ENCODE results near the gene GLI2.

GLI2 gene

GRCh38 chr2:120760446-120761135, 24.9 kb downstream of the GLI2 start:
- CTCF ChIA-PET = interaction anchor here (1.1 kb wide), 1 partner anchor 25 kb away, joined by 3 read pairs; the partner anchor contains the start of gene GLI2
- POLR2A ChIA-PET = no interaction called here
- no peak for DNase-seq (ENCODE audit: extremely low spot score)
- no peak for TF ChIP-seq SUZ12 (IDR thresholded peaks at IDR 0.05)
- TF ChIP-seq FOXK2 (IDR thresholded peaks at IDR 0.05) = no peak
- TF ChIP-seq BHLHE40 (IDR thresholded peaks at IDR 0.05; ENCODE audit: borderline replicate concordance) = no peak
- TF ChIP-seq HDGF (IDR thresholded peaks at IDR 0.05; ENCODE audit: borderline replicate concordance) = no peak
- no peak for TF ChIP-seq SP1 (IDR thresholded peaks at IDR 0.05)
- no peak for TF ChIP-seq ELF4 (IDR thresholded peaks at IDR 0.05)
- no peak for TF ChIP-seq FOXA1 (IDR thresholded peaks at IDR 0.05)
- no peak for TF ChIP-seq TARDBP (IDR thresholded peaks at IDR 0.05)
- TF ChIP-seq NFRKB (IDR thresholded peaks at IDR 0.05) = no peak
- no peak for TF ChIP-seq PKNOX1 (IDR thresholded peaks at IDR 0.05)
- TF ChIP-seq CTBP1 (IDR thresholded peaks at IDR 0.05; ENCODE audit: borderline replicate concordance) = no peak
- TF ChIP-seq ARNT (IDR thresholded peaks at IDR 0.05) = no peak
- no peak for TF ChIP-seq ZNF384 (IDR thresholded peaks at IDR 0.05)
- TF ChIP-seq FOXM1 (IDR thresholded peaks at IDR 0.05; ENCODE audit: borderline replicate concordance) = no peak
- no peak for TF ChIP-seq LEF1 (IDR thresholded peaks at IDR 0.05; ENCODE audit: borderline replicate concordance)
- no peak for TF ChIP-seq L3MBTL2 (conservative IDR thresholded peaks at IDR 0.05)

- POLR2A ChIA-PET = interaction anchor here (1.3 kb wide), 1 partner anchor 24 kb away, joined by 3 read pairs; no protein-coding TSS in a partner anchor
- TF ChIP-seq FOXA1 (IDR thresholded peaks at IDR 0.05) = no peak
- no peak for TF ChIP-seq BHLHE40 (IDR thresholded peaks at IDR 0.05; ENCODE audit: borderline replicate concordance)
- TF ChIP-seq CTBP1 (IDR thresholded peaks at IDR 0.05; ENCODE audit: borderline replicate concordance) = no peak
- TF ChIP-seq SP1 (IDR thresholded peaks at IDR 0.05) = no peak
- no peak for TF ChIP-seq ELF4 (IDR thresholded peaks at IDR 0.05)
- no peak for TF ChIP-seq FOXM1 (IDR thresholded peaks at IDR 0.05; ENCODE audit: borderline replicate concordance)
- TF ChIP-seq L3MBTL2 (conservative IDR thresholded peaks at IDR 0.05) = no peak
- no peak for TF ChIP-seq LEF1 (IDR thresholded peaks at IDR 0.05; ENCODE audit: borderline replicate concordance)
- TF ChIP-seq TARDBP (IDR thresholded peaks at IDR 0.05) = no peak
- TF ChIP-seq HDGF (IDR thresholded peaks at IDR 0.05; ENCODE audit: borderline replicate concordance) = no peak
- TF ChIP-seq ZNF384 (IDR thresholded peaks at IDR 0.05) = no peak
- TF ChIP-seq PKNOX1 (IDR thresholded peaks at IDR 0.05) = no peak
- no peak for TF ChIP-seq NFRKB (IDR thresholded peaks at IDR 0.05)
- TF ChIP-seq ARNT (IDR thresholded peaks at IDR 0.05) = no peak
- no peak for TF ChIP-seq SUZ12 (IDR thresholded peaks at IDR 0.05)
- no peak for DNase-seq (ENCODE audit: extremely low spot score)
- CTCF ChIA-PET = interaction anchor here (1.1 kb wide), 1 partner anchor 25 kb away, joined by 3 read pairs; the partner anchor contains the start of gene GLI2
Observed at GRCh38 chr2:120761164-120761861, 25.6 kb downstream of the GLI2 start.

GRCh38 chr2:120761911-120762310, 26.2 kb downstream of the GLI2 start:
- no peak for DNase-seq (ENCODE audit: extremely low spot score)
- TF ChIP-seq FOXK2 (IDR thresholded peaks at IDR 0.05) (no peak), L3MBTL2 (conservative IDR thresholded peaks at IDR 0.05) (no peak), LEF1 (IDR thresholded peaks at IDR 0.05; ENCODE audit: borderline replicate concordance) (no peak), NFRKB (IDR thresholded peaks at IDR 0.05) (no peak), SUZ12 (IDR thresholded peaks at IDR 0.05) (no peak), SP1 (IDR thresholded peaks at IDR 0.05) (no peak), ZNF384 (IDR thresholded peaks at IDR 0.05) (no peak), ARNT (IDR thresholded peaks at IDR 0.05) (no peak), TARDBP (IDR thresholded peaks at IDR 0.05) (no peak), HDGF (IDR thresholded peaks at IDR 0.05; ENCODE audit: borderline replicate concordance) (no peak), CTBP1 (IDR thresholded peaks at IDR 0.05; ENCODE audit: borderline replicate concordance) (no peak), BHLHE40 (IDR thresholded peaks at IDR 0.05; ENCODE audit: borderline replicate concordance) (no peak), ELF4 (IDR thresholded peaks at IDR 0.05) (no peak), FOXA1 (IDR thresholded peaks at IDR 0.05) (no peak)
- POLR2A ChIA-PET = interaction anchor here (1.3 kb wide), 1 partner anchor 25 kb away, joined by 3 read pairs; no protein-coding TSS in a partner anchor
- CTCF ChIA-PET = no interaction called here

- POLR2A ChIA-PET = interaction anchor here (1.3 kb wide), 1 partner anchor 25 kb away, joined by 3 read pairs; no protein-coding TSS in a partner anchor
- CTCF ChIA-PET = no interaction called here
- TF ChIP-seq ELF4 (IDR thresholded peaks at IDR 0.05) (no peak), L3MBTL2 (conservative IDR thresholded peaks at IDR 0.05) (no peak), NFRKB (IDR thresholded peaks at IDR 0.05) (no peak), TARDBP (IDR thresholded peaks at IDR 0.05) (no peak), FOXK2 (IDR thresholded peaks at IDR 0.05) (no peak), FOXM1 (IDR thresholded peaks at IDR 0.05; ENCODE audit: borderline replicate concordance) (no peak), BHLHE40 (IDR thresholded peaks at IDR 0.05; ENCODE audit: borderline replicate concordance) (no peak)
- no peak for DNase-seq (ENCODE audit: extremely low spot score)
Observed at GRCh38 chr2:120762341-120763061, 26.8 kb downstream of the GLI2 start.

- DNase-seq (ENCODE audit: extremely low spot score) = no peak
- ChIA-PET POLR2A (no interaction called here), CTCF (no interaction called here)
- no peak for TF ChIP-seq CTBP1 (IDR thresholded peaks at IDR 0.05; ENCODE audit: borderline replicate concordance)
- TF ChIP-seq L3MBTL2 (conservative IDR thresholded peaks at IDR 0.05) = no peak
- no peak for TF ChIP-seq HDGF (IDR thresholded peaks at IDR 0.05; ENCODE audit: borderline replicate concordance)
- no peak for TF ChIP-seq NFRKB (IDR thresholded peaks at IDR 0.05)
- no peak for TF ChIP-seq FOXK2 (IDR thresholded peaks at IDR 0.05)
- TF ChIP-seq ELF4 (IDR thresholded peaks at IDR 0.05) = no peak
- no peak for TF ChIP-seq LEF1 (IDR thresholded peaks at IDR 0.05; ENCODE audit: borderline replicate concordance)
- TF ChIP-seq PKNOX1 (IDR thresholded peaks at IDR 0.05) = no peak
- TF ChIP-seq FOXM1 (IDR thresholded peaks at IDR 0.05; ENCODE audit: borderline replicate concordance) = no peak
- no peak for TF ChIP-seq BHLHE40 (IDR thresholded peaks at IDR 0.05; ENCODE audit: borderline replicate concordance)
- TF ChIP-seq ZNF384 (IDR thresholded peaks at IDR 0.05) = no peak
- TF ChIP-seq ARNT (IDR thresholded peaks at IDR 0.05) = no peak
- no peak for TF ChIP-seq TARDBP (IDR thresholded peaks at IDR 0.05)
- no peak for TF ChIP-seq SP1 (IDR thresholded peaks at IDR 0.05)
- no peak for TF ChIP-seq SUZ12 (IDR thresholded peaks at IDR 0.05)
- no peak for TF ChIP-seq FOXA1 (IDR thresholded peaks at IDR 0.05)
Observed at GRCh38 chr2:120763508-120763907, 27.8 kb downstream of the GLI2 start.
